Dermis blood vessel endothelial cell (primary cell): Measurements from ENCODE around the gene APOL1. TPM values are rescaled to one million over a fixed set of nuclear protein-coding genes. Genes with fewer than 3 reads are reported as not detected.
"Not testable (repeated sequence)": the region's sequence is repeated elsewhere in the genome, so short reads cannot be mapped to it uniquely, and the experiment has no call there.

ENCODE experiments used
- DNase-seq: peaks from one replicate; pipeline ENCODE4 v3.0.0; 2010
- total RNA-seq: library from RNA; depleted of rRNA; stranded (reverse); fragments of >200 nt; gene quantifications from 2 replicates; pipeline ENCODE4 v1.2.3, GENCODE V29; 2014

Gene APOL1
- total RNA-seq, 1 donor from 2014 or later, result 34.9 TPM

DNA sequence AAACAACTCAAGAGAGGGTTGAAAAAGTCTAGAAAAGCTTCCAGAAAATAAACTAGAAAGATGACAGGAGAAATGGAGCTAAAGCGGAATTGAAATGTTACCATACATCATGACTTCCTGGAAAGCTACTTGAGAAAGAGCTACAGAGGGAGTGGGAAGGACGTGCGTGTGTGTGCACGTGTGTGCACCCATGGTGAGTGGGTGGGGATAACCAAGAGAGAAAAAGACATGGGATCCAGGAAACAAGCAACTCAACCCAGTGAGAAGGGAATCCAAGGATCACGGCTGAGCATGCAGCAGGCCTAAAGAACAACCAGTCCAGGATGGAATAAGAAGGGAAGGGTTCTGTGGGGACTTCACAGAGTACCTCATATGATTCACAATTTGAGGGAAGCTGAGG is 21.6 kb downstream of the APOL1 start:
- no peak for DNase-seq

DNA sequence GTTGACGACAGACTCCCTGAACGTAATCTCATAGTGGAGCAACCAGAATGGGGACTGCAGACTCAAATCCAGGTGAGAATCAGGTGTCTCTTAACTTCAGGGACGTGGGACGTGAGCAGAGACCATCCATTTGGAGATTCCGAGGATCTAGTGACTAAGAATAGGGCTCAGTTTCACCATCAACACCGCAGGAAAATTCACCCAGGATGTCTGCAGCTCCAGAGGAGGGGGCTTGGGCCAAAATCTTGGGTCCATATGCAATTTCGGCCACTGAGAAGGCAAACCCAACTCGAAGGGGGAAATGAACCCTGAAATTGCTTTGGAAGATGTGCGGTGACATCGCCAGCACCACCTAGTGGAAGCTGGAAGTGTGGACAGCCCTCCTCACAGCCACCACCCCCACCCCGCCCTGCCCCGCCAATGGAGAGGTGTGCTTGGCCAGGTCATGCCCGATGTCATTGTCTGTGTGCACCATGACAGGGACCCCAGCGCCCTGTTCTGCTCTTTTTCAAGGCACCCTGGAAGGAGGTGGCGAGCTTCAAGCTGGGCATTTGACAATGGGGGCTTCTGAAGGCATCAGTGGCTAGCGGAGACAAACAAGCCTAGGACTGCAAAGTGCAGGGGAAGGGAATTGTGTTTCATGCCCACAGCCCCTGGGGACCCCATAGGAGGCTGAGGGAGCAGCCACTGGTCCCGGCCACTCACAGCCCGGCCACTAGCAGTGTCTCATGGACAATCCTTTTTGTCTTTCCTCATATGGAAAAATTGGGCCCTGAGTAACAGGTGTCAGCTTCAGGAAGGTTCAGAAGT is 24.8 kb downstream of the APOL1 start:
- peak; percentile 78 for DNase-seq

DNA sequence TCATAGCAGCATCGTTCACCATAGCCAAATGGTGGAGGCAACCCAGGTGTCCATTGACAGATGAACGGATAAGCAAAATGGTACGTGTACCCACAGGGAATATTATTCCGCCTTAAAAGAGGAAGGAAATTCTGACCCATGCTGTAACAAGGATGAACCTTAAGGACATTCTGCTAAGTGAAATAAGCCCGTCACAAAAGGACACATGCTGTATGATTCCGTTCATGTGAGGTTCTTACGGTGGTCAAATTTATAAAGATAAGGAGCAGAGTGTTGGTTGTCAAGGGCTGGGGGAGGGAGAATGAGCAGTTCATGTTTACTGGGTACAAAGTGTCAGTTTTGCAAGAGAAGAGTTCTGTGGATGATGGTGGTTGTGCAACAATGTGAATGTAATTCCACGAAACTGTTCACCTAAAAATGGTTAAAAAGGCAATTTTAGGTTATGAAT is 26.3 kb downstream of the APOL1 start:
- DNase-seq, result no peak

DNA sequence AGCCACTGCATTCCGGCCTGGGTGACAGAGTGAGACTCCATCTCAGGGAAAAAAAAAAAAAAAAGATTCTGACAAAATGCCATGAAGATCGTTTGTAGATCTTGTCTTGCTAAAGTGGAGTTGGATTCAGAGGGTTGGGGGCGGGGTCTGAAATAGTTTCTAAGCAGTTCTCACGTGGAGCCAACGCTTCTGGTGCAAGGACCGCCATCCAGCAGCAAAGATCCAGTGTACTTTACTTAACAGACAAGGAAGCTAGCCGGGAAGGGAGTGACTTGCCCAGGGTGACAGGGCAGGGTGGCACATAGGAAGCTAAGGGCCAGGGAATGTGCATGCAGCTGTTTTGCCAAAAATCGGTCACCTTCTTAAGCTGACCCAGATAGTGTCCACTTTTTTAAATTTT is 27.4 kb downstream of the APOL1 start:
- no peak for DNase-seq

DNA sequence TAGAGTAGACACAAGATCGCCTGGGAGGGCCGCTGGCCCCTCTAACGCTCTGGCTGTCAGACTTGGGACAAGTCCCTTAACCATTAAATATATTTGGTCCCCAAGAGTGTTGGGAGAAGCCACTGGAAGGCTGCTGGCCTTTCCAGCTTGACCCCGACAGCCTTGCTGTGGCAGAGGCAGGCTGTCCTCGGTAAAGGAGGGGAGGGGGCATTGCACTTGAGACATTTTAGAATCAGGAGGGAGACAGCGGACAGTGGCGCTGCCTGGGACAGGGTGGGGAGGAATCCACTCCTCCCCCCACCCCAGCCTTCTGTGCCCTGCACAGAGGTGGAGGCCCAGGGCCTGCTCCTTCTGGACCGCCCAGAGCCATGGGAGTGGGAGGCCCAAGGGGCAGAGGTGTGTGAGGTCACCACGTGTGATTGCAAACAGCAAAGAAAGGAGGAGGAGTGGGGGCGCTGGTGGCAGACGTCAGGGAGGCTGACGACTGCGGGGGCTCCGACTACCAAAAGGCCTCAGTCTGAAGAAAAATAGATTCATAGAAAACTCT is 28.9 kb downstream of the APOL1 start:
- DNase-seq, result no peak

DNA sequence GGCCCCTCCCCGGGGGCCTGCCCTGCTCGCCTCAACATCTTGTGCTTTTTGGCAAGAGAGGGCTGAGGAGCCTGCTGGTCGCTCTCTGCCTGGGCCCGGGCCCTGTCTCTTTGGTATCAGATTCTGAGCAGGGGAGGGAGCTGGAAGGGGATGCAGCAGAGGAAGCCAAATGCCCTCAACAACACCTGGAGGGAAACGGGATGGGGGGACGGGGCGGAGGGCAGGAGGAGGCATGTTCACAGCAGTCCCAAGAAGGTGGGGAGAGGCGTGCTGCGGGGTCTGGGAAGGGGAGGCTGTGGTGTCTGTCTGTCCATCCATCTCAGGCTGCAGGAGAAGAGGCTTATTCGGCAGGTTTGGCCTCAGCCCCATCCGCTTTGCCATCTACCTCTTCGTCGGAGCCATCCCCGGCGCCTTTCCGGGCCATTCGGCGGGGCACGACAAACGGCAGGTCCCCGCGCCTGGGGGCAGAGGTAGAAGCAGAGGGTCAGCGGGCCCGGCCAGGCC is 29.4 kb downstream of the APOL1 start:
- no peak for DNase-seq

DNA sequence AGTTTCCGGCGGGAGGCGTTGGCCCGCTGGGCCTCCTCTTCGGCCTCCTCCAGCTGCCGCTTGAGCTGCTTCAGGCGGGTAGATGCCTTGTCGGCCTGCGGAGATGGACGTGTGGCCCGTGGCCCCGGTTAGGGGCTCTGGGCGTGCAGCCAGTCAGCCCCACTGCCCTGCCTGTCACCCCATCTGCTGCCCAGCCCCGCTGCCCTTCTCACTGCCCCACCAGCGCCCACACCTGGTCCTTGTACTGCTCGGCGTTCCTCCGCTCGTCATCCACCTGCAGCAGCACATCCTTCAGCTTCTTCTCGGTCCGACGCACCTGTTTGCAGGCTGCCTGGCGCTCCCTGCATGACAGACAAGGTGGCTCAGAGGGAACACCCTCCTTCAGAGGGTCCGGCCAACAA is 31.2 kb downstream of the APOL1 start:
- DNase-seq, result no peak

DNA sequence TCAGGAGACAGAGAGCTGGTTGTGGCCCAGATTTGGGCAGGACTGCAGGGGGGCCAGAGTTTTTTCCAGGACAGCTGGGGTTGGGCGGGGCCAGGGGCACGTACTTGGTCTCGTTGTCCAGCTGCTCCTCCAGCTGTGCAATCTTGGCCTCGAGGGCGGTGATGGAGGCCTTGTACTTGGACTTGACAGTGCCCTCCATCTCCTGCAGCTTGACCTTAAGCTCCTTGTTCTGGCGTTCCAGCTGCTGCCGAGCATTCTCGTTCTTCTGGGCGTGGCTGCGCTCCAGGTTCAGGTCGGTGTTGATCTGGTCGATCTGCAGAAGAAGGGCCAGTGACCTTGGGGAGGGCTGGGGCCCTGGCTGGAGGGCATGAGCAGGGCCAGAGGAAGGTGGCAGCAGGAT is 32.1 kb downstream of the APOL1 start:
- DNase-seq, result no peak

DNA sequence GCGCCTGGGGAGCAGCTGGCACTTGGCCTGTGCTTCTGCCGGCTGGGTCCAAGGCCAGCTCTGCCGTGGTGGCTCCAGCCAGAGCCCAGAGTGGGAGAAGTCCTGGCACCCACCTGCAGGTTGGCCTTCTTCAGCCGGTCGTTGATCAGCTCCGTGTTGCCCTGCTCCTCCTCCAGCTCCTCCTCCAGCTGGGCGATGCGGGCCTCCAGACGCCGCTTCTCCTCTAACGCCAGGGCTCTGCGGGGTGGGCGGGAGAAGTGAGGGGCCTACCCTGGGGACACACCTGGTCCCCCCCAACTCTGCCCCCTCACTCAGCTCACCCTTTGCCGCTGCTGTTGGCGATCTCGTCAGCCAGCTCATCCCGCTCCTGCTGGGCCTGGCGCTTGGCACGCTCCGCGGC is 32.6 kb downstream of the APOL1 start:
- no peak for DNase-seq

DNA sequence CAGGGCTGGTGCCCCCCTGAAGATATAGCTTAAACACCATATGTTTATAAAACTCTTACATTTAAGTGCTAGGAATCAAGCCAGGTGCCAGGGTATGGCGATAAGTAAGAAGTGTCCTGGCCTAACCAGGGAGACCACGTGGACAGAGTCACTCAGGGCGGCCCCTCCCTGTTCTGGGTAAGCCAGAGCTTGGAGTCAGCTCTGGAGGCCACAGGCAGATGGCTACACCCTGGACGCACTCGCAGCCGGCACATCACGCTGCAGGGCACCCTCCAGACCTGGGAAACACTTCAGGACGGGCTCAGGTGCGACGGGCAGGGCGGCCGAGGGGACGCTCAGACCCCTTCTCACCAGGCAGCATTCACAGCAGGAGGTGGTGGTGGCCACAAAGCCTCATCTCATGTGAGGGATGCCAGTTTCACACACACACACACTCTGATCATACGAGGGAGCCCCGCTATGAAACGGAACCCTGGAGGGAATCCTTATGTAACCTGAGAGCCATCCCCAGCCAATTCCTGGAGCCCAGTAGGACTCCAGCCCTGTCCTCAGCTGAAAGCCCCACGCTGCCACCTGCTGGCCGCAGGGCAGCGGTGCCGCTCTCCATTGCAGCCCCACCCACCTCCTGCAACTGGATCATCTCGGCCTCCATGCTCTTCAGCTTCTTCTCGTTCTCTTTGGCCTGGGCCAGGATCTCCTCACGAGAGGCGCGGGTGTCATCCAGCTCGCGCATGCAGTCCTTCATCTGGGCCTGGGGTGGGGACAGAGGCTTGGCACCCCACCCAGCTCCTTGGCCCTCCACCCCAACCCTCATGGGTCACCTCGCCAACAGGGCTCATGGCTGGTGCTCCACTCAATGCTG is 33.4 kb downstream of the APOL1 start:
- DNase-seq, result peak; percentile 77

DNA sequence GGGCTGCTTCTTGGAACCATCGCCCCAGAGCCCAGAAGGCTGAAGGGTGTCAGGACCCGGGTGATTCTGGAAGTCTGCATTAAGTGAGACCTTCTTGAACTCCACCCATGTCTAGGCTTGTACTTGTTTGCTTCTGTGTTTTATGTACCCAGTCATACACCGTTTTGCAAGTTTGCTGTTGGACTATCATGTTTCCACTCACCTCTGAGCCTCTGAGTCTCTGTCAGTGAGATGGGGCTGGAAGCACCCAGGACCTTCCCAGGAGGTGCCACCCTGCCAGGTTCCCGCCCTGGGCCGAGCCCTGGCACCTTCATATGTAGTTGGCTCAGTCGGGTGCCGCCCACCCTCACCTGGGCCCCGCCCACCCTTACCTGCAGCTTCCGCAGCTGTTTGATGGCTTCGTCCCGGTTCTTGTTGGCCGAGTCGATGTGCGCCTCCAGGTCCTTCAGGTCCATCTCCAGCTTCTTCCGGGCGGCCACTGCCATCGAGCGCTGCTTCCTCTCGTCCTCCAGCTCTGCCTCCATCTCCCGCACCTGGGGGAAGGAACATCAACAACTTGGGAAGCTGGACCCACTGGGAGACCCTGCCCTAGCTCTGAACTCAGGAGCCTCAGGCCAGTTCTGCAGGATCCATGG is 35.1 kb downstream of the APOL1 start:
- DNase-seq, result no peak

DNA sequence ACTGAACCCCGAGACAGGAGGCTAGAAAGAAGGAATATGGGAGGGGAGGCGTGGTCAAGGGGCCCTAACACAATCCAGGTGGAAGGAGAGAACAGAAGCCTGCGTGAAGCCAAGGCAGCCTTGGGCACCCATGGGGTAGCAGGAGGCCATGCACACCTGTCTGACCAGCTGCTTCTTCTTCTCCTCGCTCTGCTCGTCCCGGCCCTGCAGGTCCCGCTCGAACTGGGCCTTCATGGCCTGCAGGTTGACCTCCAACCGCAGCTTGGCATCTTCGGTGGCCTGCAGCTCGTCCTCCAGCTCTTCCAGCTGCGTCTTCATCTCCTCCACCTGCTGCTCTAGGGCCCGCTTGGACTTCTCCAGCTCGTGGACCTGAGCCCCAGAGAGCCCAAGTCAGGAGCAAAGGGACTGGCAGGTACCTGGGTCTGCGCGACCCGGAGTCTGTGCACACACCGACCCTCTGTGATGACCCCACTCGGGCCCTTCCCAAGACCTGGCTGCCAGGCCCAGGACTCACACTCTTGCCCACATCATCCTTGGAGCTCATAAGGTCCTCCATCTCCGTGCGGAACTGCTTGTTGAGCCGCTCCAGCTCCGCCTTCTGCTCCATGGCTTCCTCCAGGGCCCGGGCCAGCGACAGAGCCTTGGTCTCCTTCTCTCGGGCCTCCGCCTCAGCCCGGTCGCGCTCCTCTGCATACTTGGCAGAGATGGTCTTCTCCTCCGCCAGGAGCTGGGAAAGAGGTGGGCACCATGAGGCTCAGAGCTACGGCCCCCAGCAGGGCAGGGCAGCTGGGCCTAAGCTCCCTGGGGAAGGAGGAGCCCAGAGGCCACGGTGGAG is 35.9 kb downstream of the APOL1 start:
- no peak for DNase-seq

DNA sequence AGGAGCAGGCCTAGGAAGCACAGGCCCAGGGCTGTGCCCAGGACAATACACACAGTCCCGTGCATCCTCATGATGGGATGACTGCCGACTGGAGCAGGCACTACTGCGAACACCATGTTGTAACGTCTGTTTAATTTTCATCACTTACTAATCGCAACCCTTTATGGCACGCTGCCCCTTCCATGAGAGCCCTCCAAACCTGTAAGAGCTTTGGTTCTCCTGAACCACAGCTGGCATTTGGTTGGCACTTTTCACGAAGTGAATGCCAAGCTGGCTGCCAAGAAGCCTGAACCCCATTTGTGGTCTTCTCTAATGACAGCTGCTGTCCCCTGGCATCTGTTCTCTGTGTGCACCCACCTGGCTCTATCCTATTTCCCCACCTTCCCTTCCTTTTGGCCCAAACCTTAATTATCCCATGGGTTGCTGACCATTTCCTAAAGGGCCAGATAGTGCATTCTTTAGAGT is 36.5 kb downstream of the APOL1 start:
- DNase-seq, result no peak

DNA sequence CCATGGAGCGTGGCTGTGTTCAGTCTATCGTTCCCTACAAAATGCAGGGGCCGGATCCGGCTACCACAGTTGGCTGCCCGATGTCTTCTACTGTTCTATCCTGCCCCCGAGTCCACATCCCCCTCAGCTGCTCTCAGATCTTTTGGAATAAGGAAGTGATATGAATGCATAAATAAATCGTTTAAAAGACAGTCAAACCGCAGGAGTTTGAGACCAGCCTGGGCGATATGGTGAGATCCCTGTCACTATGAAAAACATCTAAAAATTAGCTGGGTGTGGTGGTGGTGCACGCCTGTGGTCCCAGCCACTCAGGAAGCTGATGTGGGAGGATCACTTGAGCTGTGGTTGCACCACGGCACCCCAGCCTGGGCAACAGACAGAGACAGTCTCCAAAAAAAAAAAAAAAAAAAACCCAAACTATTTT is 37.0 kb downstream of the APOL1 start:
- DNase-seq, result not testable (repeated sequence)

DNA sequence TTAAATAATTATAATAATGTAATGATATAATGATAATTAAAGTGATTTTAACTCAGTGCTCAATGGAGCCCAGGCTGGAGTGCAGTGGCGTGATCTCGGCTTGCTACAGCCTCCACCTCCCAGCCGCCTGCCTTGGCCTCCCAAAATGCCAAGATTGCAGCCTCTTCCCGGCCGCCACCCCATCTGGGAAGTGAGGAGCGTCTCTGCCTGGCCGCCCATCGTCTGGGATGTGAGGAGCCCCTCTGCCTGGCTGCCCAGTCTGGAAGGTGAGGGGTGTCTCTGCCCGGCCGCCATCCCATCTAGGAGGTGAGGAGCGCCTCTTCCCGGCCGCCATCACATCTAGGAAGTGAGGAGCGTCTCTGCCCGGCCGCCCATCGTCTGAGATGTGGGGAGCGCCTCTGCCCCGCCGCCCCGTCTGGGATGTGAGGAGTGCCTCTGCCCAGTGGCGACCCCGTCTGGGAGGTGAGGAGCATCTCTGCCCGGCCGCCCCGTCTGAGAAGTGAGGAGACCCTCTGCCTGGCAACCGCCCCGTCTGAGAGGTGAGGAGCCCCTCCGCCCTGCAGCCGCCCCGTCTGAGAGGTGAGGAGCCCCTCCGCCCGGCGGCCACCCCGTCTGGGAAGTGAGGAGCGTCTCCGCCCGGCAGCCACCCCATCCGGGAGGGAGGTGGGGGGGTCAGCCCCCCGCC is 37.6 kb downstream of the APOL1 start:
- DNase-seq, result not testable (repeated sequence)

DNA sequence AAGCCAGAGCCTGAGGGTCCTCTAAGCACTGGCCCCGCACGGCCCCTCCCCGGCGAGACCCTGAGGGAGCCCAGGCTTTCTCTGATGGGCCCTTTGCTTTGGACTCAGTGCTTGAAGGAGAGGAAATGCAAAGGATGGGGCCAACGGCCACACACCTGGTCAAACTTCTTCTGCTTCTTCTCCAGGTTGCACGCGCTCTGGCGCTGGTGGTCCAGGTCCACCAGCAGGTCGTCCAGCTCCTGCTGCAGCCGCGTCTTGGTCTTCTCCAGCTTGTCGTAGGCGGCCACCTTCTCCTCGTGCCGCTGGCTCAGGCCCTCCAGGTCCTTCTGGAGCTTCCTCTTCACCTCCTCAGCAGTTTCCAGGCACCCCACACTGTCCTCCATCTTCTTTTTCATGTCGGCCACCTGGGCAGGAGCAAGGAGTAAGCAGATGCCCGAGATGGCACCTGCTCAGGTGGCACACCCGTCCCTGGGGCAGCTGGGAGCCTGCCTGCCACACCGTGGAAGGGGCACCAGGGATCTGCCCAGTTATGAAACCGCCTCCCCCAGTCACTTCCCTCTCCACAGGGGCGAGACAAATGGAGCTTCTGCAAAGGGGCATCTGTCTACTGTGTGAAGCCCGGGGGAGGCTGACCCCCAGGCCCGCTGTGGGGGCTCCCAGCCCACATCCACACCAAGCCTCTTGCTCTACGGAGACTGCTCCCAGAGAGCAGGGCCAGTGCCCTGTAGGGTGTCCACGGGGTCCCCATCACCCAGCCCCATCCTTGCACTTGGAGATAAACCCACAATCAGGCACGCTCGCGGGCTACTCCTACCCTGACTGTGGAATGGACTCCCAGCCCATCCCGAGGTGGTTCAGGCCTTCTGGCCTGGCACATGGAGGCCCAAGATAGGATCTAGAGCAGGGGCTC is 39.2 kb downstream of the APOL1 start:
- no peak for DNase-seq

DNA sequence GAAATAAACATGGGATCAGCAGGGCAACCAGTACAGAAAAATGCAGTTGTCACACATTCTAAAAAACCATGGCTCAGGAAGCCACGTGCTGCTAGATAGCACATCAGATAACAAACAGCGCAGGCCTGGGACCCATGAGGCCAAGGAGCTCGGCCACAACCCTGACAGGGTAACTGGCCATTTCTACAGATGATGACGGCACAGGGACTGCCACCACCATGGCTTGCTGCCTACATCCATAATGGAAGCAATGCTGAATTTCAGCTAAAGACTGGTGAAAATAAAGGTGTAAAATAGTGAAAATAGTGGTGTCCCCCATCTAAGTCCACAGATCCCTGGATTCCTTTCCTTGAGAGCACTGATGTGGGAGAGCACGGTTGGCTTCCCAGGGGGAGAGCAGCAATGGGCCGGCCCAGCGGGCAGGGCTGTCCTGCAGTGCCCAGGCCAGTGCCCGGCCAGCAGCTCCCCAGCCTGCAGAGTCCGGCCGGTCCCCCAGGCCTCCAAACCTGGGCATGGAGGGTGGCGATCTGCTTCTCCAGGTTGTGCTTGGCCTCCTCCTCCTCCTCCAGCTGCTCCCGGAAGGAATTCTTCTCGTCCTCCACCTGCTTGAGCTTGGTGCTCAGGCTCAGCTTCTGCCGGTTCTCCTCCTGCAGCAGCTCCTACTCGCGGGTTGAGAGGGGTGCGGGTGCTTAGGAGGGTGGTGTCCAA is 40.0 kb downstream of the APOL1 start:
- no peak for DNase-seq

DNA sequence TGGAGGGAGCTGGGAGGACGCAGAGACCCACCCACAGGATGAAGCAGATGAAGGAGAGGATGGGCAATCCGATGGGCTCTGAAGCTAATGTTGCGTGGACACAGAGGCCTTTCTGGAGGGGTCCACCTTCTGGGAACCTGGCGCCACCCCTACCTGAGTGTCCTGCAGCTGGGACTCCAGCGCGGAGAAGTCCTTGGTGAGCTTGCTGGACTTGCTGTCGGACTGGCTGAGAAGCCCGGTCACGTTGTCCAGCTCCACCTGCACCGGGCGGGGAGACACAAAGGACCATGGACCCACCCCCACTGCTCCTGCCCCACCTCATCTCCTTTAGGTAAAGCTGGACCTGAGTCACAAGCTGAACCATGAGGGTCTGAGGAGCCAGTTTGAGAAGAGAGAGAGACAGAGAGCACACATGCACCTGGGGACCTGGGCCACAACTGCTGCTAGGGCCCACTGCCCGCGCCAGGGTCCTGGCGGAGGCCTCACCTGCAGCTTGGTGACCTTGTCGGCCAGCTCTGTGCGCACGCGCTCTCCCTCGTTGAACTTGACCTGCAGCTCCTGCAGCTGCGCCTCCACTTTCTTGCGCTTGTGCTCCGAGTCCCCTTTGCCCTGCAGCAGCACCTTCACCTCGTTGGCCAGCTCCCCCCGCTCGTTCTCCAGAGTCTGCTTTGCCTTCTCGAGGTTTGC is 40.8 kb downstream of the APOL1 start:
- DNase-seq, result no peak

DNA sequence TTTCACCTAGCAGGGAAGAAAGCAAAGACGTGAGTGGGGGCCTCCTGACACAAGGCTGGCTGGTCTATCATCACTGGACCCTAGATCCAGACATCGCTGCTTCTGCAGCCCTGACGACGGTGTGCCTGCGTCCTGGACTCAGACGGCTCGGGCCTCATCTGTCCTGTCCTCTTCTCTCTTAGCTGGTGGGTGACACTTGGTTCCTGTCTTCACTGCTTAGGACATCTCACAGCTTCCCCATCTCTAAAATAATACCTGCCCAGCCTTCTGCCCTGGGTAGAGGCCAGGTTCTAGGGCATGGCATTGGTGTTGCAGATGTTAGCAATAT is 41.3 kb downstream of the APOL1 start:
- no peak for DNase-seq
